GM12892 (cell line): Measurements from ENCODE around the gene PNKD.

Experiments used
- POLR2A ChIP-seq: IDR thresholded peaks from 2 replicates; pipeline ENCODE4 v1.6.1; 2011; ENCODE audit warnings: low read depth, low read length, control low read depth
- POLR2AphosphoS5 ChIP-seq: IDR thresholded peaks from 2 replicates; pipeline ENCODE4 v1.6.1; 2011; ENCODE audit warnings: low read depth, low read length, control low read depth
- TAF1 ChIP-seq: IDR thresholded peaks from 2 replicates; pipeline ENCODE4 v1.6.1; 2011; ENCODE audit warnings: low read depth, mild to moderate bottlenecking, control low read depth, low read length, borderline replicate concordance

- no peak for TF ChIP-seq POLR2AphosphoS5
- TF ChIP-seq POLR2A = no peak
- no peak for TF ChIP-seq TAF1
Observed at GRCh38 chr2:218378053-218378452, 107.7 kb downstream of the PNKD start.
